Epithelial cell of esophagus (primary cell): ENCODE data around the gene GRPEL2.

Experiments
- DNase-seq: peaks from one replicate; pipeline ENCODE4 v3.0.0; 2010; ENCODE audit warnings: low read depth
- H3K4me3 ChIP-seq: 2 replicates; pipeline ENCODE4 v1.5.1; 2011; ENCODE audit warnings: mild to moderate bottlenecking, low read length, control low read depth
- TF ChIP-seq, protein P1 (sequence below): IDR thresholded peaks from 2 replicates; pipeline ENCODE4 v1.5.1; 2011; ENCODE audit warnings: low read depth, mild to moderate bottlenecking, low read length, control low read depth, inconsistent platforms; ENCODE audit not compliant: insufficient read depth; ENCODE audit errors: missing control alignments

GRPEL2 gene

DNA sequence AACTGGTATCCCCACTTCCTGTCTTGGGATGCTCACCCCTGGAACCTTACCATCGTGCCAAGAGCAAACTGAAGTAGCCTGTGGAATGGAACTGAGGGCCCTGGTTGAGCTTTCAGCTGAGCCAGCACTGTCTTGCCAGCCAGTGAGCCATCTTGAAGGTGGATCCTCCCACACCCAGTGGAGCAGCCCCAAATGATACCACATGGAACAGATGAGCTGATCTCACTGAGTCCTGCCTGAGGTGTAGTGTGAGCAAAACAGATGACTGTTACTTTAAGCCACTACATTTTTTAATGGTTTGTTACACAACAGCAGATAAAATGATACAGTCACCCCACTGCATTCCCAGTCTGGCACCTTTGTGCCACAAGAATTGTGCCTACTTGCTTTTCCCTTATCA is 10.4 kb downstream of the GRPEL2 start:
- H3K4me3 ChIP-seq: no peak overlapping the region
- peak; percentile 82 for DNase-seq
- TF ChIP-seq, protein P1, sequence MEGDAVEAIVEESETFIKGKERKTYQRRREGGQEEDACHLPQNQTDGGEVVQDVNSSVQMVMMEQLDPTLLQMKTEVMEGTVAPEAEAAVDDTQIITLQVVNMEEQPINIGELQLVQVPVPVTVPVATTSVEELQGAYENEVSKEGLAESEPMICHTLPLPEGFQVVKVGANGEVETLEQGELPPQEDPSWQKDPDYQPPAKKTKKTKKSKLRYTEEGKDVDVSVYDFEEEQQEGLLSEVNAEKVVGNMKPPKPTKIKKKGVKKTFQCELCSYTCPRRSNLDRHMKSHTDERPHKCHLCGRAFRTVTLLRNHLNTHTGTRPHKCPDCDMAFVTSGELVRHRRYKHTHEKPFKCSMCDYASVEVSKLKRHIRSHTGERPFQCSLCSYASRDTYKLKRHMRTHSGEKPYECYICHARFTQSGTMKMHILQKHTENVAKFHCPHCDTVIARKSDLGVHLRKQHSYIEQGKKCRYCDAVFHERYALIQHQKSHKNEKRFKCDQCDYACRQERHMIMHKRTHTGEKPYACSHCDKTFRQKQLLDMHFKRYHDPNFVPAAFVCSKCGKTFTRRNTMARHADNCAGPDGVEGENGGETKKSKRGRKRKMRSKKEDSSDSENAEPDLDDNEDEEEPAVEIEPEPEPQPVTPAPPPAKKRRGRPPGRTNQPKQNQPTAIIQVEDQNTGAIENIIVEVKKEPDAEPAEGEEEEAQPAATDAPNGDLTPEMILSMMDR: no peak

DNA sequence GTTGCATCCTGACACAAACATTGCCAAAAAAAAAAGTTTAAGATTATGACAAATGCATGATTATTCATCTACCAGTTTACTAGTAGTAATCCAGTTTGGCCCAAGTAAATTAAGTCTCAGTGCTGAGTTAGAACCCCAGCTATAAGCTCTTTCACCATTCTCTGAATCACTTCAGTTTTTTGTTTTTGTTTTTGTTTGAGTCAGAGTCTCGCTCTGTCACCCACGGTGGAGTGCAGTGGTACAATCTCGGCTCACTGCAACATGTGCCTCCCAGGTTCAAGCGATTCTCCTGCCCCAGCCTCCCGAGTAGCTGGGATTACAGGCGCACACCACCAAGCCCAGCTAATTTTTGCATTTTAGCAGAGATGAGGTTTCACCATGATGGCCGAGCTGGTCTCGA is 11.1 kb downstream of the GRPEL2 start:
- peak; percentile 59 for DNase-seq

DNA sequence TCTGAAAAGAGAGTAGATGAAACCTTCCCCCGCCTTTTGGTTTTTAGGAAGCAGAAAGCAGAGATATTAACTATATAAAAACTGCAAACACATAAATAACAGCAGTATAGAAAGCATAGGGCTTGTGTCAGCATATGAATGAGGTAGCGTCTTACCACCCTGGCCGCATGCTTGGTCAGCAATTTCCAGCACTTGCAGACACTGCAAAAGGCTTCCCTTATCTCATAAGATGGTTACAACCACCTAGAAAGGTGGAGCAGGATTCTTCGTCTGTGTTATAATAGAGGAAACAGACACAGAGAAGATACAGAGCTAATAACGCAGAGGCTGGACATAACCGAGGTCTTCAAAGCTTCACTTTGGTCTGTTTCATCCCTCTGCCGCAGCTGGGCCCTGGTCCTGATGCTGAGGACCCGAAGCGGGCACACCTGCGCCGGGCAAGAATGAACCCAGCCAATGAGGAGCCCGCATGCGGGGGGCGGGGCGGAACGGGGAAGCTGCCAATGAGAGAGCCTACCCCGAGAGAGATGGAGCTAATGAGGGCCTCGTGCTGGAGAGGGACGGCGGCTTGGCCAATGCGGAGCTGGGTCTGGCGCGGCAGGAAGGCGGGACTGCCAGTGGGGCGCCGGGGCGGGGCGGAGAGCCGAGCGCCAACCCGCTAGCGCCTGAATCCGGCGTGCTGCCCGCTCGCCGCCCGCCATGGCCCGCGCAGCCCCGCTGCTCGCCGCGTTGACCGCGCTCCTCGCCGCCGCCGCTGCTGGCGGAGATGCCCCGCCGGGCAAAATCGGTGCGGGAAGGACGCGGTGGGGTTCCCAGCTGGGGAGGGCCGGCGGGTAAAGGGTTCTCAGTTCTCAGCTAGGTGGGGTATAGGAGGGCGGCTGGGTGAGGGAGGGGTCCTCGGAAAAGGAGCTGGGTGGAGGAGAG is 12.3 kb downstream of the GRPEL2 start, which contains the start of gene PCYOX1L:
PCYOX1L (plus strand) TSS at position 677 of the 924 bp plus-strand sequence; CDS start at position 700, 23 bp downstream.
- DNase-seq: peak; percentile 99
- H3K4me3 ChIP-seq: peak within 1 kb of the TSS; percentile 79
- TF ChIP-seq, protein P1: no peak

More for the DNA sequence above, 11.1 kb downstream of the GRPEL2 start:
- H3K4me3 ChIP-seq: no peak overlapping the region
- TF ChIP-seq, protein P1: no peak

DNA sequence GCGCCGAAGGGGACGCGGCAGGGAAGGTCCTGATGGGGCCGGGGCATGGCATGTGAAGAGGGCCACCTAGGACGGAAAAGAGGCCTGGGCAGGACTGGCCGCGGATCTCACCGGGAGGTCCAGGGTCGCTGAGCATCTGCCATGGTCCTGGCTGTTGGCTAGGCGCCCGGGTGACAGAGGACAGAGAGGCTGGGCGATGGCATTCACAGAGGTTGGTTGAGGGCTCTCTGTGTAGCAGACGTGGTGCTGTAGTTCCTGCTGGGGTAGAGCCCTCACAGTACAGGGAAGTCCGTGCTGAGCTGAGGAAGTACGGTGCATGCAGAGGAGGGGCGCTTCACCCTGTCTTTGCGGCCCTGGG is 13.0 kb downstream of the GRPEL2 start:
- TF ChIP-seq, protein P1: no peak
- H3K4me3 ChIP-seq: peak overlapping the region; percentile 79
- peak; percentile 10 for DNase-seq

DNA sequence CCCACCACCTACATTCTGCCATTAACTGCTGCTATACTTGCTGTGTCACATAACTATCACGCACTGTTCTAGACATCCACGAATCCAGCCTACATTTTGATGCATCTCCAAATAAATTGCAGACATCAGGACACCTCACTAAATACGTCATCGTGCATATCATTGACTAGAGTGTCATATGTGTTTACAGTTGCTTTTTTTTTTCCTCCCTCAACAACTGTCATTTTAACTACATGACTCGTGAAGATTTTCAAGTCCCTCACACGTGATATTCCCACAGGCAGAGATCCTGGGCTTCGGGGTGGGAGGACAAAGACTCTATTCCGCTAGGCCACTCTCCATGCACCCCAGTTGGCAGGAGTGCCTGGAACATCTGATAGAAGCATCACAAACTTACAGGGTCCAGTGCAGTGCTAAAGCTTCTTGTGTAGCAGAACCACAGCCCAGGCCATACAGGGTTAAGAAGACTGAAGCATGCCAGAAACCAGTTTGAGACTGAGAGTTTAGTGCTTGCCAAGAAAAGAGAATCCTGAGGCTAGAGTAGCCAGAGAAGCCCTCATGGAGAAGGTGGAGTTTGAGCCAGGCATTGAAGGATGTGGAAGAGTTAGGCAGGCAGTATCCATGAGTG is 13.7 kb downstream of the GRPEL2 start:
- DNase-seq: no peak
- H3K4me3 ChIP-seq: peak overlapping the region; percentile 79
- TF ChIP-seq, protein P1: no peak

DNA sequence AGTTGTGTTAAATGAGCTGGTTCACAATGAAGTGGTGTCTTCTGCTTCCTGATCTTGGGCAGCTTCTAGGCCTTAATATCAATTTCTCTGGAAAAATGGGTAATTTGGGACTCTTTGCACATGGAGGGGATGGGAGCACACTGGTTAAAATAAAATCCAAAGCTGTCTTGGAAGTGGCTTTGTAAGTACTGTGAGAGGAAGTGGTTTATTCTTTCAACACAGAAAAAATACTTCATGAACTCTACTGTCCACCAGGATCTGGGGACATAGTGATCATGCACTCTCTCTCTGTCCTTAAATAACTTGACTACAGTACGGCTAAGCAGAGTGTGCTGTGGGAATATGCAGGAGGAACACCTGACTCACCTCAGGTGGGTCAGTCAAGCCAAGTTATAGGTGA is 15.0 kb downstream of the GRPEL2 start:
- DNase-seq: no peak
- TF ChIP-seq, protein P1: no peak
- no peak overlapping the region for H3K4me3 ChIP-seq
